Measurements from ENCODE around the gene FGF12.

GRCh38 chr3:192543163-192543562 is 184.2 kb downstream of the FGF12 start:
- TF ChIP-seq POLR2A (IDR thresholded peaks at IDR 0.05) (no peak), CTCF (IDR thresholded peaks at IDR 0.05) (no peak), EP300 (IDR thresholded peaks at IDR 0.05) (no peak)

Data from tibial nerve (tissue), 4 donors.